CD4-positive, alpha-beta T cell treated with Interleukin-21 for 1 hour (primary cell): ENCODE results near the gene CCDC70.
"Not testable (repeated sequence)": the region's sequence is repeated elsewhere in the genome, so short reads cannot be mapped to it uniquely, and the experiment has no call there.

ENCODE experiments used
- DNase-seq: peaks from one replicate; pipeline ENCODE4 v3.0.0-alpha.2; 2020

The CCDC70 gene

DNA sequence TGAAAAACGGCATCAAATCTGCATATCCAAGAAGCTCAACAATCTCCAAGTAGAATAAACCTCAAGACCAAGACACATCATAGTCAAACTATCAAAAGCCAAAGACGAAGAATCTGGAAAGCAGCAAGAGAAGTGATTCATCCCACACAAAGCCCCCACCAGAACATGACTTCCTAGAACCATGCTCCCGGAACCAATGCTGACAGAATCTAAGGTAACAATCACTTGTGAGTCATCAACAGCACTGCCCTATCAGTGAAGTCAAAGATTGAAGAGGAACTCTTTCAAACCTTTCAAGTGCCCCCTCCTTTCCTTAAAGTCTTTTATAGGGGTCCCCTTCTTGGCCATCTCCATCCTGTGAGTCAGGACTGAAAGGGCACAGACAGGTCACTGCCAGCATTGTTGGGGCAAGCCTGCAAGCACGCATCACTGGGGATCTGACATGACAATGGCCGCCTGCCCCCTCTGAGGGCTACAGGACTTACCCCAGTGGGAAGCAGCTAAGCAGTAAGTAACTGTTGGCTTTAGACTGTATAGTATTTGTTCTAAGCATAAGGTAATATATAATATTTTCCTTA lies at the start of gene CCDC70:
Gene CCDC70, plus strand, starts transcription at position 247 of the 578 bp plus-strand sequence. CDS start 3,443 bp downstream, outside the sequence.
- DNase-seq: no peak

- no peak for DNase-seq
Observed at GRCh38 chr13:51814071-51814470, 47.7 kb upstream of the CCDC70 start.

DNA sequence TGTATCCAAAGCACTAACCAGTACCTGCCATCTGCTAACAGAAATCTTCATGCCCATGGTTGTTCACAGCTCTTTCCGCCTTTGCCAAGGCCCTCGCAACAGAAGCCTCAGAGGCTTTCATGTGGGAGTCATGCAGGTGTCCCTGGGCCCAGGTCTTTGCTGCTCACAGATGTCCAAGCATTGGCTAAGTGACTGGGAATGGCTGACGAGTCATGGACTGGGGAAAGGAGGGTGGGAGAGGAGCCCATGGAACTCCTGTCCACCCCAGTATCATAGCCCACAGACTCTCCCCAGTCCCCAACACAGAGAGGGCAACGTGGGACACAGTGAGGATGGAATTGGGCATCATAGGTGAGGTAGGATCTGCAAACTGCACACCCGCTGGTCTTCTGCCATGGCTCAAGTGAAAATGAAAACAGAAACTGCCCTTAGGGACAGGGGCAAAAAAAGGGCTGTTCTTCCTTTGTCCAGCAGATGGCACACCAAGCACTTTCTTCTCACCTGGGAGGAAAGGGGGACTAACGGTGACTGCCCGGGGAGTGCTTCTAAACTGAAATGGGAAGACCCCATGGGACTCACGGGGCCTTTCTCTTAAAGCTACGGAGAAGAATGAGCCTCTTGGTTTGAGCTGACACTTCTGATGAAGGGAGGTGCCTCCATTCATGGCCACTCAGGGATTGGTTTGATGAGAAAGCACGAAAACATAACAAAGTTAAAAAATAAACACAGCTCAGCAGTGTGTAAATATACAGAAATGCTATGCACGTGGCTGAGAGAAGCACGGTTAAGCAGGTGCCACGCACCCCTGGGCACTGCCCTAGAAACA lies 46.7 kb upstream of the CCDC70 start:
- DNase-seq: peak; percentile 86

DNA sequence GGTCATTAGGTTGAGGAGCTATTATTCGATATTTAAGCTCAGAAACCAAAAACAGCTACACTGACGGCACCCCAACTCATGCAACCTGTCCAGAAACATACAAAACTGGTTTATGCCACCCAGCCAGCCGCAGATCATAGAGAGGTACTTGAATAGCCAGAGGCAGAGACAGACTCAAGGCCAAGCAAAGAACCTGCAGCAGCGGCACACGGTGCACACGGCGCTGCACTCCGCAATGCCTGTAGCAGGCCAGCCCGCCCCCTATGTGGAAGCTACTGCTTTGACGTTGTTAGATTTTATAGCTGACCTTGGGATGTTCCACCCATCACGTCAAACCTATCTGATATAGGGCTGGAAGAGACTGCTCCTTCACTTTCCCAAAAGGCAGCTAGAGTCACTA lies 45.9 kb upstream of the CCDC70 start:
- DNase-seq: no peak

- DNase-seq: no peak
Observed at GRCh38 chr13:51816604-51817249, 45.0 kb upstream of the CCDC70 start.

DNA sequence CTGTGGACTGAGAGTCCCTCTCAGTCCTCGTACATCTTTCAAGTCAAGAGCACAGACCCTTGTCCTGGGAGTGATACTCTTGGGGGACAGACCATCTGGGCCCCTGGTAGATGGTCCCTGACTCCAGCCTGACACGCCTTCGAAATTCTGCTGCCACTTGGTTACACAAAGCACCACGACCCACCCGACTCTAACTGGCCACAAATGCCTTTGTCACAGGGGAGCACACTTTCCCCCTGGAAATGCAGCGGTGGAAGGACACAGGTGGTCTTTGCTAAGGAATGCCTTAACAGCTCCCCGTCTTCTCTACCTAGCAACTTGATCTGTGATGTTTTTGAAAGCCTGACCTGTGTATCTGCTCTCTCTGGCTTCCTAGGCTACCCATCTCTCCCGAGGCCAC lies 44.1 kb upstream of the CCDC70 start:
- DNase-seq: no peak

DNA sequence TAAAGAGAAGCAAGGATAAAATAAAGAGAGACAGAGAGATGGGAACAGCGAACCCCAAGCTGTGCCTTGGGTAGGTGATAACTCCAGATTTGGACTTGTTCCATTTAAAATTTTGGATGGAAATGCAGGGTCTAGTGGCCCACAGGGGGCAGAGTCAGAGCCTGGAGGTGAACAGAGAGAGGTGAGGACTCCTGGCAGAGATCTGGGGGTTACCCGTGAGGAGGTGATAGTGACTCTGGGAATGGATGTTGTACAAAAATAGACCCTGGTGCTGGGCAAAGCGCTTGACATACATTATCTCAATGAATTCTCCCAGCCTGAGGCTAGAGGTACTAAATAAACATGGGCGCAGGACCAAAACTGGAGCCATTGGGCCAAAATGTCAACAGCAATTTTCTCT lies 43.5 kb upstream of the CCDC70 start:
- no peak for DNase-seq

DNA sequence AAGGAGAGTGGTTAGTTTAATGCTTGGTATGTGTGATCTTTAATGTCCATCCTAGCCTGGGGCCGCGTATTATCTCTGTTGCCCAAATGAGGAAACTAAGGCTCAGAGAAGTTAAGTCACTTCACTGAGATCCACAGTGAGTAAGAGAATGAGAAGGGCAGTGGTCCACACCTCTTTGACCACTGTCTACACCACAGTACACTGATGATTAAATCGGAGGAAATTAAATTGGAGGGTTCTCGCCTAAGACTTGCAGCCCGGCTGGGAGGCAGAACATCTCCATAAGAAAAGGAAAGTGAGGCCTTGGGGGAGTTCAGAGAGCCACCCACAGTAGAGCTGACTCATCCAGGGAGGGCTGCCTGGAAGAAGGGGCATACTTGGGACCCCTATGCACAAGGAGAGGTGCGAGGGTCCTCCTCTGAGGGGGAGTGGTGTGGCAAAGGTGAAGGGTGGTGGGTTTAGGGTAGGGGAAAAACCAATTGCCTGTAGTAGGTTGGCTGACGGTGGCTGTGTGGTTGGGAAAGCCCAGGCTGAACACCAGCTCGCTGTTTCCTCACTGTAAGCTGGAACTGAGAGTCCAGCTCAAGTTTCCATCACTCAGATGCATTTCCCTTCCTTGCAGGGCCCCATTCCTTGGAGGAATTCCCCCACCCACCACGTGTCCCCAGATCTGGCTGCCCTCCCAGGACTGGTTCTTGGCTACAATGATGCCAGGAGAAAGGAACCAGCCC lies 42.8 kb upstream of the CCDC70 start:
- DNase-seq: peak; percentile 57

DNA sequence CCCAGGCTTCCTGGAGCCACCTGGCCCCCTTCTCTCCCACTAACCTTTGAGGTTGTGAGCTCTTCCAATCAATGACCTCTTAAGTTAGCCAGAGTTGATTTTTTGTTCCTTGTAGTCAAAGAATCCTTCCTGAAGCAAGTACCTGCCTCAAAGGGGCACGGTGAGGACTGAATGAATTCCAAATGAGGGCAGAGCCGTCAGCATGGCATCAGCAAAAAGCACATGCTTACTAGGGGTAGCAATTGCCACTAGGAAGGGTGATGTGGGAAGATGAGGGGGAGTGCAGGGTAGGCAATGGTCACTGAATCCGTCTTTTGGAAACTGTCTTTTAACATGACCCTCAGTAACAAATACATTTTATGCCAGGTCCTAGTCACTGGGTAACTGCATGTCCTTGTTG lies 42.2 kb upstream of the CCDC70 start:
- DNase-seq: no peak

DNA sequence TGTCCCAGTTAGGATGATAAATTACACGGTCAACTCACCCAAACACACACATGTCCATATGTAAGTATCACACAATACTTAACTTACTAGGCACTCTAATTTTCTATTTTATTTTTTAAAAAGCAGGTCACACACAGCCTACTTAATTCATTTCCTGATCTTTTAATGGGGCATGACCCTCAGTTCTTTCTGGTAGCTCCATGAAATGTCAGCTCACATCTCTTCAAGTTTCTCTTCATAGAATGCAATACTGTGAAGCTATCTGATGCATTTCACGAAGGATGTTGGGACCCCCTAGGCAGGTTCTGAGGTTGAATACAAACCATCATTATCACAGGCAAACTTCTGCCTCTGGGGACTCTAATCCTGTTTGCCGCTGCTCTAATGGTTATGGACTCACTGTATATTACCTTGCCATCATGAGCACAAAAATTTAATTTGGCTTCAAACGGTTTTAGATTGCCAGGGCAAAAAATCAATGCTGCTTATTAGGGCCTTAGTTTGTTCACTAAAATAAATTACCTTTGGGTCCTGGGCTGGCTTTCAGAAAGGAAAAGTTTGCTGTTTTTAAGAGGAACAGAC lies 41.7 kb upstream of the CCDC70 start:
- DNase-seq: no peak

DNA sequence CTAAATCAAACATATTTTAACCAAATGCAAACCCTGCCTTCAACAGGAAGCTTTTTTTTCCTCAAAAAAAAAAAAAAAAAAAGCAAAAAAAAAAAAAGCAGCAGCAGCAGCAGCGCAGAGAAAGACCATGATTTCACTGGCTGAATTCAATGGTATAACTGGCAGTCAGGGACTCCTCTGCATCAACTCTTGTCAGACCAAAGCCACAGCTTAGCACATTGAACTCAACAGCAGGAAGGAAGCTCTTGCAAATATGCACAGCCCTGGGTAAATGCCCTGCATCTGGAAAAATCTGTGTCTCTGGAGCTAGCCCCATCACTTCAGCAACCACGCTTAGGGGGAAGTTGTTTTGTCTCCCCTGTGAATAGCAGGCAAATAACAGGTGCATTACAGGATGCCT lies 40.2 kb upstream of the CCDC70 start:
- peak; percentile 61 for DNase-seq

DNA sequence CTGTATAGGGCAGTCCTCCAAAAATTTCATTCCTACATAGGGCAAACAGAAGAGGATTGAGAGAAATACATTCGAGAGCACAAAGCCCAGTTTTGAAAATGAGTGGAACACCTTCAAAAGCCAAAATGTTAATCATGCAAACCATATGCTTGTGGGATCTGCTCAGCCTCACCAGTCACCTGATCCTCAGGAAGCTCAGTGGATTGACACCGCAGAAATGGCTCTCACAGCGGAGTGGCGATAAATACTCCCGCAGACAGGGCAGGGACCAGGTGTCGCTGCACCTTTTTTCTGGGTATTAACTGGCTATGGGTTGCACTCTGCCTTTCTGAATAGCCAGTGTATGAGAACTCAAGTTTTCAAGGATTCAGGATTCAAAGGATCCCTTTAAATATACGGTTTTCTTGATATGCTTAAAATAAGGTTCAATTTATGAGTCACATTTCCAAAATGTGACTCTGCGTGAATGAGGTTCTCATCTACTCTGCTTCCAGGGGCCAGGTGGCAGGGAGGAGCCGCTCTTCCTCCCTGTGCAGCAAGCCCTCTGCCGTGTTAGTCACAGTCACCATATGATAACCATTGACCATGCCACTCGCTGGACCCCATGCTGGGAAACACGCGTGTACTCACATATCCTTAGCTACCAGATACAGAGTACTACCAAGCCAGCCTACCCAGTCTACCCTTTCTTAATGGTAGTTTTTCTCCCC lies 39.5 kb upstream of the CCDC70 start:
- DNase-seq: peak; percentile 43

DNA sequence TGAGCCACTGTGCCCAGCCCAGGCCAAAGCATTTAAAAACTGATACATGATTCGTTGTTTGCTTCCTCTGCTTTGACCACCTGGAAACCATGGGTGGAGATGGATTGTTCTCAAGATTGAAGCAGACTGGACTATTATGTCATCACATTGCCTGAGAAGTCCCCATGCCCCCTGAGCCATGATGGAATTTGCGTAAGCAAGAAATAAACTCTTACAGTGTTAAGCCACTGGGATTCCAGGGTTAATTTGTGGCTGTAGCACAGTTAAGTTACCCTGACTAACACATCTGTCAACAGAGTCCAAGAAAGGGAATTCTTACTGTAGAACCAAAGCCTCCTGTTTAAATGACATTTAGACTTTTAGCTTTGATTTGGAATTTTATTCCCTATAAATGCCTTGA lies 38.4 kb upstream of the CCDC70 start:
- no peak for DNase-seq

DNA sequence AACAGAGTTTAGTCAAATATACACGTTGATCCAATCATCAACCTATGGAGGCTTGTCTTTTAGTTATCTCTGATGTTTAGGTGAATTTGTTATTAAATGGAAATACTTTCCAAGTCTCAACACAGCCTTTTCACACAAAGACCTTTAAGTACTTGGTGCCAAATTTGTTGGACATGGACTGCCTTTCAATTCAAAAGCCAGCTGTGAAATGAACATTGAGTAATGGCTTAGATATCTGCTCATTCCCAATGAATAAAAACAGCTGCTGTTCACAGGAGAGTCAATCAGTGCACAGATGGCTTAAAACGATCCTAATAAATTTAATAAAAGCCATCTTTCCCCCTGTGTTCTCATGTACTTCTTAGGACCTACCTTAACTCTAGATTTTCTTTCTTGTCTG lies 37.9 kb upstream of the CCDC70 start:
- DNase-seq: no peak

DNA sequence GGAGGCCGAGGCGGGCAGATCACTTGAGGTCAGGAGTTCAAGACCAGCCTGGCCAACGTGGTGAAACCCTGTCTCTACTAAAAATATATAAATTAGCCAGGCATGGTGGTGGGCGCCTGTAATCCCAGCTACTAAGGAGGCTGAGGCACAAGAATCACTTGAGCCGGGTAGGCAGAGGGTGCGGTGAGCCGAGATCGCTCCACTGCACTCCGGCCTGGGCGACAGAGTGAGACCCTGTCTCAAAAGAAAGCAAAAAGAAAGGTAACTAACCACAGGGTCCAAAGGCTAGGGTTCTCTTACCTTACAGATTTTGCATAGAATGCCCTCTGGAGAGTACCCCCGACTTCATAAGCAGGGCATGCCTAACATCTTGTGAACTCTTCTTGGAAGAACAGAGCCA lies 37.1 kb upstream of the CCDC70 start:
- DNase-seq: not testable (repeated sequence)

GRCh38 chr13:51825165-51825592 lies 36.6 kb upstream of the CCDC70 start:
- peak; percentile 73 for DNase-seq

- no peak for DNase-seq
Observed at GRCh38 chr13:51825681-51826254, 36.0 kb upstream of the CCDC70 start.

DNA sequence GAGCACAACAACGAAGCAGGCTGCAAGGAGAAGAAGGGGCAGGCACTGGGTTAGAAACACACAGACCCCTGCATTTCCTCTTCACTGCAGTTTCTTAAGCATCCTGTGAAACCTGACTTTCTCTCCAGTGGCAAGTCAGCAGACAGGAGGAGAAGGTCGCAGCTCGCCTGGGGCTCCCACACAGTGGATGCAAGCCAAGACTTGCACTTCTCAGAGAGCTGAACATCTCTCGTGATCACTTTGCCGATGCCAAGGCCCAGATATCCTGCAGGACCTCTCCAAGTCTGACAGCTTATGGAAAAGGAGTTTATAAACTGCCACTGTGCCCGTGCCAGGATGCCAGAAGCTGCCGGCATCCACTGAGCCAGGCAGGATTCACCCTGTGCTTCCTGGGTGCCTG lies 35.2 kb upstream of the CCDC70 start:
- no peak for DNase-seq

DNA sequence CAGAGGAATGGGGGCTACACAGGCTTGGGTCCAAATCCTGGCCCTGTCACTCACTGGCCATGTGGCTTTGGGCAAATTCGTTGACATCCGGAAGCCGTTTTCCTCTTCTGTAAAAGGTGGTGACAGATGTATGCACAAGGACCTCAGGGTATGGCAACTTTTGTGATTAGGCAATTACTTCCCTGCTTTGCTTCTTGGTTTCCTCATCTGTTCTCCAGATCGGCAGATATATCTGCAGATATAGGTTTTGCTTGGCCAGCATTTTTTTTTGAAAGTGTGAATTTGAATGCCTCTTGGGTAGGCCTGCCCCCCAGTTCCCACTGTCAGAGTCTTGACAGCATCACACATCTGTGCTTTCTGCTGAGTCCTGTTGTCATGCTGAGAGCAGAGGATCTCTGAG lies 34.5 kb upstream of the CCDC70 start:
- DNase-seq: no peak

DNA sequence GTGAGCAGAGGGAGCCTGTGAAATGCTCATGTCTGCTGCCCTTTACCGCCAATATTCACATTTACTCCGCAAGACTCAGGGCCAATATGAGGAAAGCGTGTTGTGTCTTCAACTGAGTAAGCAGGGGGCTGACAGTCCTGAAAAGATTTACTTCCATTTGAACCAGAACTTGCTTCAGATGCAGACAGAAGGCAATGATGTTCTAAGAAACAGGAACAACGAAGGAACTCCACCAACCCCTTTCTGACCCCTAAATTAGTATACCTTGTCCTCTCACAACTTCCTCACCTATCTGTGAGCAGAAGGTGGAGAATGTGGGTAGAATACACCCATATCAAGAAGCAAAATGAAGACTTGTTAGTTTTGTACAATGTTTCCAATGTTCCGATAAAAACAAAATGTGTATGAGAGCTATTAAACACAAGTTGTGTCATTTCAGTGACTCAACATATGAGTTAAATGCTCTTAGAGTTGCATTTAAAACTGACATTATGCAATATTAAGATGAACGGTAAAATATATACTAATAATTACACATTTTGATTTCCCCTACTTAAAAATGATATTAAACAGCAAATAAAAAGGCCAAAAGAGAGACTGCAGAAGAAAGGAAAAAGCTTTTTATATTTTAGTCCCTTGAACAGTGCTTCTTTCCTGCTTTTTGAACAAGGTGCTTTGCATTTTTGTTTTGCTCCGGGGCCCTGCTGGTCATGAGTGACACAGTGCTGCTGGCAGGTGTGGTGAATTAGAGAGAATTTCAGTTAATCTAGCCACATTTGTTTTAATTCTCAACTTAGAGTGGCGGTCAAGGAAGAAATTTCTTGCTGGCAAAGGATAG lies 32.8 kb upstream of the CCDC70 start:
- DNase-seq: no peak

GRCh38 chr13:51829568-51829899 lies 32.2 kb upstream of the CCDC70 start:
- DNase-seq: no peak
